ENCODE data around the gene AP4S1.
"Not testable (repeated sequence)": the region's sequence is repeated elsewhere in the genome, so short reads cannot be mapped to it uniquely, and the experiment has no call there.

AP4S1 gene

DNA sequence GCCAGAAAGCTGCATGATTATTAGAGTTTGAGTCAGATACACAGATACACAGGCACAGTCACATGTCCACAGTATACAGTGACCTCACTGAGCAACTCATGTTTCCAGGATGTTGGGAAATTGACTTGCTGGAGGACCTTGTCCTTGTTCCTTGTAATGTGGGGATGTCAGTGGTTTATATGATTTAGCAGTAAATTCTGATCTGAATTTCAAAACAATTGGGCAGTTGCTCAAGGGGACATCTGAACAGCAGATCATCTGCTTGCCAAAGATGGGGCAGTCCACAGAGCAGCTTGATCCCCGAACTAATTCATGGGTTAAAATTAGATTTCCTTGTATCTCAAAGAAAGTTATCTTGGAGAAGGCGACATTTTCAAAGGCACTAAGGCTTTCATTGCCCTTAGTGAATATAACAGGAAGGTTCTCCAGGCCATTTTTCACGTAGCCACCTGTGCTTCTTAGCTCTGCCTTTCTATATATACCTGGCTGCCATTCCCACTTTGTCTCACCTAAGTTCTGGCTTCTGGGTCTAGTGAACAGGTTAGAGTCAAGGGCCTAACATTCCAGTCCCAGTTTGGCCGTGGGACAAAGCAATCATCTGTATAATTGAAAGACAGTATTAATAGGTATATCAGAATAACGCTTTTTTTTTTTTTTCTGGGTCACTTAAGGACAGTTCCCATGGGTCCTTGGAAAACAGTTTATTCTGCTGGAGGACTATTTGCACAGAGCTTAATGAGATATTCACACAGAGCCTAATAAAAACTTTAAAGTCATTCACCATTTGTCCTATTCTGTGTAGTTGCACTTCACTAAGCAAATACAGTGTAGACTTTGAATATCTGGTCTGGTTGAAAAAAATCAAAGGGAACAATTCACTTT, 65.7 kb downstream of the AP4S1 start:
- DNase-seq: no peak

DNA sequence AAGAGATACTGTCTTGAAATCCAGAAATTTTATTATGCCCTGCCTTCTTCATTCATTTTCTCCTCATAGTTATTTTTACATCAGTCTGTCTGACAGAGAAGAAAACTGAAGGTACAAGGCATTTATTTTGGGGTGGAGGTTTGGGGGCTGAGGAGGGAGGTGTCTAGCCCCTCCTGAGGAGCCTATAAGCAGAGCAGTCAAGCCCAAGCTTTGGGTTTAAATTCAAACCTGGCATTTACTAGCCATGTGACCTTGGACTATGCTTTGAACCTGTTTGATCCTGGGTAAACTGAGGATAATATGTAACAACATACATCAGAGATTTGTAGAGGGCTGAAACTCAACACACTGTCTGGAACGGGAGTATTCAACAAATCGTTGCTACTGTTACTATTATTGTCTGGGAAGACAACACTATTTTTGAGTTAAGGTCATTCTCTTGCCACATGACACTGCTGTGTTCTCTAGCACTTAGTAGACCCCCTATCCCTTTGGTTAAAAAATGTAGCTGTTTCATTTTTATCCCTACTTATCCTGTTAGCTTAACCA, 66.8 kb downstream of the AP4S1 start:
- DNase-seq: no peak

DNA sequence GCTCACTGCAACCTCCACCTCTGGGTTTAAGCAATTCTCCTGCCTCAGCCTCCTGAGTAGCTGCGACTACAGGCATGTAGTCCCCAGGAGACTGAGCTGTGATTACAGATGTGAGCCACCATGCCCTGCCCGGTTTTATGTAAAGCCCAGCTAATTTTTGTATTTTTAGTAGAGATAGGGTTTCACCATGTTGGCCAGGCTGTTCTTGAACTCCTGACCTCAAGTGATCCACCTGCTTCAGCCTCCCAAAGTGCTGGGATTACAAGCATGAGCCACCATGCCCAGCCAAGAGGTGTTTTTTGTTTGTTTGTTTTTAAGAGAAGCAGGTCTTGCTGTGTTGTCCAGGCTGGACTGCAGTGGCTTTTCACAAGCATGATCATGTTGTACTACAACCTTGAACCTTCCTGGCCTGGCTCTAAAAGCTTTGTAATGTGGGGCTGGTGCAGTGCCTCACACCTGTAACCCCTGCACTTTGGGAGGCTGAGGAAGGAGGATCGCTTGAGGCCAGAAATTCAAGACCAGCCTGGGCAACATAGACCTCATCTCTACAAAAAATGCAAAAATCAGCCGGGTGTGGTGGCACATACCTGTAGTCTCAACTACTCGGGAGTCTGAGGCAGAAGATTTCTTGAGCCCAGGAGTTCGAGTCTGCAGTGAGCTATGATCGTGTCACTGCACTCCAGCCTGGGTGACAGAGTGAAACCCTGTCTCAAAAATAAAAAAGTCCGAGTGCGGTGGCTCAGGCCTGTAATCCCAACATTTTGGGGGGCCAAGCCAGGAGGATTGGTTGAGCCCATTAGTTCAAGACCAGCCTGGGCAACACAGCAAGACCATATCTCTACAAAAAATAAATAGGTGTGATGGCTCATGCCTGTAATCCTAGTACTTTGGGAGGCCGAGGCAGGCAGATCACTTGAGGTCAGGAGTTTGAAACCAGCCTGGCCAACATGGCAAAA, 68.7 kb downstream of the AP4S1 start:
- not testable (repeated sequence) for DNase-seq

DNA sequence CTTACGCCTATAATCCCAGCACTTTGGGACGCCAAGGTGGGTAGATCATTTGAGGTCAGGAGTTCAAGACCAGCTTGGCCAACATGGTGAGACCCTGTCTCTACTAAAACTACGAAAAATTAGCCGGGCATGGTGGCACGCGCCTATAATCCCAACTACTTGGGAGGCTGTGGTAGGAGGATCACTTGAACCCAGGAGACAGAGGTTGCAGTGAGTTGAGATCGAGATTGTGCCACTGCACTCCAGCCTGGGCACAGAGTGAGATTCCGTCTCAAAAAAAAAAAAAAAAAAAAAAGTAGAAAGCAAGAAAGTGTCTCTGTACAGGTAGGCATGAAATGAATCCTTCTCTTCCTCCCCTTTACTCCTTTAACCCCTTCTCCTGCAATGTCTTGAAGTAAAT, 70.4 kb downstream of the AP4S1 start:
- DNase-seq: not testable (repeated sequence)

DNA sequence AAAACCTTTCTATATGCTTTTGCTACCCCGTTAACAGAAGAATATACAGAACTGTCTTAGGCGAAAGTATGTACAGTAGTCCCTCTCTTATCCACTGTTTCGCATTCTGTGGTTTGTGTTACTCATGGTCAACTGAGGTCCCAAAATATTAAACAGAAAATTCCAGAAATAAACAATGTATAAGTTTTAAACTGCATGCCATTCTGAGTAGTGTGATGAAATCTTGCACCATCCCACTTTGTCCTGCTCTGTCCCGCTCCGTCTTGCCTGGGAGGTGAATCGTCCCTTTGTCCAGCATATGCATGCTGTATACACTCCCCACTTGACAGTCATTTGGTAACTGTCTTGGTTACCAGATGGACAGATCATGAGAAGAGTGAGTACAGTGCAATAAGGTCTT, 70.8 kb downstream of the AP4S1 start:
- DNase-seq: no peak

DNA sequence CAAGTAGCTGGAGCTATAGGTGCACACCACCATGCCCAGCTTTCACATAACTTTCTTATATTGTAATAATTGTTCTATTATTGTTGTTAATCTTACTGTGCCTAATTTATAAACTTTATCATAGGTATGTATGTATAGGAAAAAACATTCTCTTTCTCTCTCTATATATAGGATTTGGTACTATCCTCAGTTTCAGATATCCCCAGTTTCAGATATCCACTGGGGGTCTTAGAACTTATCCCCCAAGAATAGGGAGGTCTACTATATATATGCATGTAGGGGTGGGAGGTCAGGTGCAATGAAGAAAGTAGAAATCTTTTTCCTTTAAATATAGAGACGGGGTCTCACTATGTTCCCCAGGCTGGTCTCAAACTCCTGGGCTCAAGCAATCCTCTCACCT, 71.6 kb downstream of the AP4S1 start:
- DNase-seq: no peak

DNA sequence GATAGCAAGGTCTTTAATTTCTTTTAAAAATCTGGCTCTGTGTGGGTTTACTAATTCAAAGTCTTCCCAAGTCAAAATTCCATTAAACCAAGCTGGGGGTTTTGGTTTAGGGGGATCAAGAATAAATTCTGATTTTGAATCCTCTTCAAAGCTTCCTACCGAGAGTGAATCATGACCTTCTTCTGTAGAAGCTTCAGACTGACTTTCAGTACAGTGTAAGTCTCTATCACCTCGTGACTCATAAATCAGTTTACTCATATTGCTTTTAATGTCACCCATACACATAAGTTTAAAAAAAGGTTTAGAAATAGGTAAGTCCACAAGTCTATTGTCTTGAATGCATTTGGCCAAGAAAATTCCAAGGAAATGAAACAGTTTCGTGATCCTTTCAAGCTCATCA, 81.3 kb downstream of the AP4S1 start:
- no peak for DNase-seq

DNA sequence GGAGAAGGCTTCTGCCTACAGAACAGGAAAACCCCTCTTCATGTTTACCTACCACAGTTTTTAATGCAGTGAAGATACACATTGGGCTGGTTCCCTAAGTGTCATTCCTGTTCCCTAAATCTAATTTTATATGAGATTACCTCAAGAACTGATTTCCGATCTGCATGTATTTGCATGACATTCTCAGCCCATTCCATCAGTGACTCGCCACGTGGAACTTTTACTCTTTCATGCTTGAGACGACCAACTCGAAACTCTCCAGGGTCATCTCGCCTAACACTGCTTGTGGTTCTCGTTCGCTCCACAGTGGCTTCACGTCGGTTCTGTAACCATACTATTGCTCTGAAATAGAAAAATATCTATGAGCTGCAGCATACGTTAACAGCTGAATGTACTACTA, 83.8 kb downstream of the AP4S1 start:
- no peak for DNase-seq

DNA sequence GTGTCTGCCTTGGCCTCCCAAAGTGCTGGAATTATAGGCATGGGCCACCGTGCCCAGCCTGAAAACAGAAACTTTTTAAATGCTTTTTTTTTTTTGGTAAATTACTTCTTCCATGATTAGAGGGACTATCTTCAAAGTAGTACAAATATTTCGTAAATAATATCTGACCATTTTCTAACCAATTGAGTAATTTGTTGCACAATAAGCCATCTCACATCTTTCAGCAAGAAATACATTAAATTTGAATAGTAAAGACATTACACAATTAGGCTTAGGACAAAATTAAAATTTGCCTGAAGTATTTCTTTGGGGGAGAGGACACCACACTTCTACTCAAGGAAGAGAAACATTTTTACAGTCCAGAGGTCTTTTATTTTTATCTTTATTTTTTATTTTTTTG, 85.4 kb downstream of the AP4S1 start:
- DNase-seq: no peak

DNA sequence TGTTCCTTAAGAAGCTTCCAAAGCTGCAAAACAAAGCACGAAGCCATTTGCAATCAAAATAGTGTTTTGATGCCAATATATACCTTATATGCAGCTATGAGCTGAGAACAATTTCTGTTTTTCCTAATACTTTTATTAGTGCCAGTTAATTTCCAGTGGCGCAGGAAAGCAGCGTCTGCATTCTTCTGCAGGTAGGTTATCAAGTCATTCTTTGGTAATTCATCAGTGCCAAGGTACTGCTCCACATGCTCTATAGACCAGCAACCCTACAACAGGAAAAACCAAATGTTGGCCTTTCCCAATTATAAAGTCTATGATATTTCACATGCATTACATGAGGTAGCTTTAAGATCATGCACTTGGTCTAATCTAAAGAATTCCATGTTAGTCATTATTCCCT, 88.3 kb downstream of the AP4S1 start:
- DNase-seq: no peak

DNA sequence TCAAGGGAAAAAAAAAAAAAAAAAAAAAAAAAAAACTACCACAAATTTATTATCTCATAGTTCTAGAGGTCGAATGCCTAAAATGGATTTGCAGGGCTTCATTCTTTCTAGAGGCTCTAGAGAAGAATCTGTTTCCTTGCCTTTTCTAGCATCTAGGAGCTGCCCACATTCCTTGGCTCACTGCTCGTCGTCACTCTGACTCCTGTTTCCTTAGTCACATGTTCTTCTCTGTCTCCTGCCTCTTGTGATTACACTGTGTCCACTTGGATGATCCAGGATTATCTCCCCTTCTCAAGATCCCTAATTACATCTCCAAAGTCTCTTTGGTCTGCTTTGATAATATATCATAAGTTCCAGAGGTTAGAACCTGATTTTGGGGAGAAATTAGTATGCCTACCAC, 93.4 kb downstream of the AP4S1 start:
- no peak for DNase-seq

DNA sequence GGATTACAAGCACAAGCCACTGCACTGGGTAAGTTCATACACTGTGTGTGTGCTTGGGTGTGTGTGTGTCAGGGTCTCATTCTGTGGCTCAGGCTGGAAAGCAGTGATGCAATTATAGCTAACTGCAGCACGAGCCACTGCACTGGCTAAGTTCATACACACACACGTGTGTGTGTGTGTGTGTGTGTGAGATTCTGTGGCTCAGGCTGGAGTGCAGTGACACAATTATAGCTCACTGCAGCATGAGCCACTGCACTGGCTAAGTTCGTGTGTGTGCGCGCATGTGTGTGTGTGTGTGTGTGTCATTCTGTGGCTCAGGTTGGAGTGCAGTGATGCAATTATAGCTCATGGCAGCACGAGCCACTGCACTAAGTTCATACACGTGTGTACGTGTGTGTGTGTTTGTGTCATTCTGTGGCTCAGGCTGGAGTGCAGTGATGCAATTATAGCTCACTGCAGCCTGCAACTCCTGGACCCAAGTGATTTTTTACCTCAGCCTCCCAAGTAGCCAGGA, 96.7 kb downstream of the AP4S1 start:
- no peak for DNase-seq

DNA sequence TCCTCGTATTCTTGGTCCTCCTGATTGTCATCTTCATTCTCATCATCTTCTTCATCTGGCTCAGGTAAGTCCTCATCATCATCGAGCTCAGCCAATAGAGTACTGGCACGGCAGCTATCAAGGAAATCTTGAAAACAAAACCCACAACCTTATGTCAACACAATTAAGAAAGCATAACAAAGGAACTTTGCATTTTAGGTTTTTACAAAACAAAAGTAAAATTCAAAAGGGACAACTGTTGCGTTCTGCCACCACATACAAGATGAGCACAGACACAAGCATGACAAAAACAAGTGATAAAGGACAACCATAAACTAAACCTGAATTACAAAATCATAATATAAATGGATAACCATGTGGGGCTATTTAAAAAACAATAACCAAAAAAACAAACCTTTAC, 97.5 kb downstream of the AP4S1 start:
- no peak for DNase-seq

DNA sequence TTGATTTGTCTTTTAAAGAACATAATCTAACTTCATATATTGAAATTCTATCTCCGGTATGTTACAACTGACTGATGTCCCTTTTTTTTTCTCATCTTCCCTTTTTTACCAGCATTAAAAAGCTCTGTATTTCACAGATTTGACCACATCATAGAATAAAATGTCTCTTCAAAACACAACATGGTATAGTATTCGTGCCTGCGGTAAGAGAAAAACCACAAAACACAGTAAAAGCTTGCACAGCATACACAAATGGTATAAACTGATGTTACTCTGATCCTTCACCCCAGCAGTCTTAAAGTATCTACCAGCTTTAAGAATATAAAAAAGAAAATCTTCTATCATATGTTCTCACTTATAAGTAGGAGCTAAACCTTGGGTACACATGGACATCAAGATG, 98.7 kb downstream of the AP4S1 start:
- DNase-seq: no peak

DNA sequence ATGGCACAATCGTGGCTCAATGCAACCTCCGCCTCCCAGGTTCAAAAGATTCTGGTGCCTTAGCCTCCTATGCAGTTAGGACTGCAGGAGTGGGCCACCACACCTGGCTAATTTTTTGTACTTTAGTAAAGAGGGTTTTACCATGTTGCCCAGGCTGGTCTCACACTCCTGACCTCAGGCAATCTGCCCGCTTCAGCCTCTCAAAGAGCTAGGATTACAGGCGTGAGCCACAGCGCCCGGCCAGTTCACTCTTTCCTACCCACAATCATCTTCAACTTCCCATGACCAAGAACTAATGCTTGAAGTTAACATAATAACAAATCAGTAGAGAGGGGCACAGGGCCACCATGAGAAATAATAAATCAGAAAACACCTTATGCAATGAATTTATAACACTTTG, 99.8 kb downstream of the AP4S1 start:
- no peak for DNase-seq

DNA sequence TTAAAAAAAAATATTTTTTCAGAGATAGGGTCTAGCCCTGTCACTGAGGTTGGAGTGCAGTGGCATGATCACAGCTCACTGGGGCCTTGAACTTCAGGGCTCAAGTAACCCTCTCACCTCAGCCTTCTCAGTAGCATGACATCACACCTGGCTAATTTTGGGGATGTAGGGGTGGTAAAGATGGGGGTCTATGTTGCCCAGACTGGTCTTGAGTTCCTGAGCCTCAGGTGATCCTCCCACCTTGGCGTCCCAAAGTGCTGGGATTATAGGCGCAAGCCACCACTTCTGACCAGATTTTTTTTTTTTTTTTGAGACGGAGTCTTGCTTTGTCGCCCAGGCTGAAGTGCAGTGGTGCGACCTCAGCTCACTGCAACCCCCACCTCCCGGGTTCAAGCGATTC, 101.2 kb downstream of the AP4S1 start:
- DNase-seq: no peak

DNA sequence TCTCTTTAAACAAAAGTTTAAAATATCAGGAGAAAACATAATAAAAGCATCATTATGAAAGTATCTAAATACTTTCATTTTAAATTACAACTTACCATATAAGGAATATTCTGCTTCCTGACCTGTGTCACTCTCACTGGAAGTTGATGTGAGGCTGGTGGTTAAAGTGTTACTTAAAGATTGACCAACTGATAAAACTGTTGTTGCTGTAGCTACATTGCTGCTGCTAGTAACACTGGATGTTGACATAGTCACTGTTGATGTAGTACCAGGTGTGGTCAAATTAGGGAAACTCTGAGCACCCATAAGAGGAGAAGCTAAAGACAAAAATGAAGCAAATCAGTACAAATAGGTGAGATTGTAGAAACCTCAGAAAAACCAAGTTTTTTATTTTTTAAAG, 102.2 kb downstream of the AP4S1 start:
- DNase-seq: no peak

DNA sequence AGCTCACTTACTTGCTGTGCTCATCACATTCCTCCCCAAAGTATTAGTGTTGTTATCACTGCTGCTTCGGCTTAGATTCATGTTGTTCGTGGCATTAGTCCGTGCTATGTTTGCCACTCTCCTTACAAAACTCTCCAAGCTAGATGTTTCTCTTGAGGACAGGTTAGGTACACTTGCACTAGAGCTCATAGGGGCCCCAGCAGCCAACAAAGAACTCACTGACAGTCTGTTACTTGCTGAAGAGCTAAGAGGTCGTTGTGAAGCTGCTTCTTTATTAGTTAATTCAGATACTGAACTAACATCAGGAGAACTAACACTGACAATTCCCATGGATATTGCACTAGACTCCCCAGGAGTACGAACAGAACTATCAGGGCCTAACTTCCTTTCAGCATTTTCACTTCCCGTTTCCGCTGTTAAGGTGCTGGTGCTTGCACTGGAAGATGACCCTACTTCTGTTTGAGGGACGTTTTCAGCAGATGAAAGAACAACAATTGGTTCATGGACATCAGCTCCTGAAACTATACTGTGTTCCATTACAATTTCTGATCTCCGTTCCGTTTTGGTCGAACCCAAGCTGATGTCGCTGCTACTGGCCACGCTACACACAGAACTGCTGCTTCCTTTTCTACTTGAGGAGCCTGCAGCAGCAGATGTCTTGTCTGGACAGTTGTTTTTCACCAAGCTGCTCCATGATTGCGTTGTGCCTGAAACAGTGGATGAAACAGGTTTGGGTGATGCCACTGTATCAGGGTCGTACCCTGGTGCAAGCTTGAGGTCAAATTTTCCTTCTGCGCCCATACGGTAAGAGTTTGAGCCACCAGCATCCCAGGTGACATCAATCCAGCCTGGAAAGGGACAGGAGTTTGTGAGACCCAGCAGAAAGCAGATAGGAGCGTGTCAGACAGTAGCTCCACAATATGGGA, 103.4 kb downstream of the AP4S1 start:
- DNase-seq: no peak

DNA sequence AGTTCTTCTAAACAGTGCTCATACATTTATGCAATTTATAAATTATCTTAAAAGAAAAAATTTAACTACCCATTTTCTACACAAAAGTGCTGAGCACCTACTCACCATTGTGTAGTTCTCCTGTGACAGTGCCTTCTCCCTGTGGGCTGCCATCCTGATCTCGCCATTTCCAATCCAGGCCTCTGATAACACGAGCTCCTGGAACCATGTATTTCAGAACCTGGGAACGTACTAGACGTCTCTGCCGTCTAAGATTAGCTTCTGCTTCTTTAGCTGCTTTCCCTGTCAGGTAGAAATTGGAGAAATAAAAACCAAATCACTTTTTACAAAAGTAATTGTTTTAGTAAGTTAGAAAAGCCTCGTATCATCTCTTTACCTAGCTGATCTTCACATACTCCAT, 107.7 kb downstream of the AP4S1 start:
- DNase-seq: no peak

DNA sequence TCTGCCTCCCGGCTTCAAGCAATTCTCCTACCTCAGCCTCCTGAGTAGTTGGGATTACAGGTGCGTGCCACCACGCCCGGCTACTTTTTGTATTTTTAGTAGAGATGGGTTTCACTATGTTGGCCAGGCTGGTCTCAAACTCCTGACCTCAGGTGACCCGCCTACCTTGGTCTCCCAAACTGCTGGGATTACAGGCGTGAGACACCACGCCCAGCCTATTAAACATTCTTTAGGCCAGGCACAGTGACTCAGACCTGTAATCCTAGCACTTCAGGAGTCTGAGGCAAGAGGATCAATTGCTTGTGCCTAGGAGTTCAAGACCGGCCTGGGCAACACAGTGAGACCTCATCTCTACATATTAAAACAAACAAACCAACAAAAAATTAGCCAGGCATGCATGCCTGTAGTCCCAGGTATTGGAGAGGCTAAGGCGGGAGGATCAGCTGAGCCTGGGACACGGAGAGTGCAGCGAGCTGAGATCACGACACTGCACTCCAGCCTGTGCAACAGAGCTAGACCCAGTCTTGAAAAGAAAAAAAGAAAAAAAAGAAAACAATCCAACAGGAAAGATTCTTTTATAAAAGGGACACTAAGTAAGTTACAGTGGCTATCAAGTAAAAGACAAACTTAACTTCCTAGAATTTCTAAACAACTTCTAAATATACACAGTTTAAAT, 111.9 kb downstream of the AP4S1 start:
- DNase-seq: no peak

DNA sequence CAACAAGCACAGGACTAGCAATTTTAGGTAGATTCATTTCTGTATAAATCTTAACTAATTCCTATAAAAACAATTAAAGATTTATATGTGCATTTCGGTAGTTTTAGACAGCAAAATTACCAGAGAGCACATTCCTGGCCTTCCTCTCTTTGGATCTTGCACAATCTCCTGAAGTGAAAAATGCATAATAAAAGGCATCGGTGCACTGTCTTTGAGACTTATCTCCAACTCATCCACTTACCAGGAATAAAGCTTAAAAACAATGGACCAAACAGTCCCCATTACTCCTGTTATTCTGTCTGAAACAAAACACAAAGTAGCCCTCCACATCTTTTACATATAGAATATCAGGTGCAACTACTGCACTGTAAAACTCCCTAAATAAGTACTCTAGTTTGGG, 112.9 kb downstream of the AP4S1 start:
- no peak for DNase-seq
